NCI-H446 (cell line): Measurements from ENCODE around the gene KLF7.

Experiments
- DNase-seq, 2 experiments: peaks; one replicate each; lab custom pipeline; 2025; lab: John Stamatoyannopoulos, UW

Gene KLF7

DNA sequence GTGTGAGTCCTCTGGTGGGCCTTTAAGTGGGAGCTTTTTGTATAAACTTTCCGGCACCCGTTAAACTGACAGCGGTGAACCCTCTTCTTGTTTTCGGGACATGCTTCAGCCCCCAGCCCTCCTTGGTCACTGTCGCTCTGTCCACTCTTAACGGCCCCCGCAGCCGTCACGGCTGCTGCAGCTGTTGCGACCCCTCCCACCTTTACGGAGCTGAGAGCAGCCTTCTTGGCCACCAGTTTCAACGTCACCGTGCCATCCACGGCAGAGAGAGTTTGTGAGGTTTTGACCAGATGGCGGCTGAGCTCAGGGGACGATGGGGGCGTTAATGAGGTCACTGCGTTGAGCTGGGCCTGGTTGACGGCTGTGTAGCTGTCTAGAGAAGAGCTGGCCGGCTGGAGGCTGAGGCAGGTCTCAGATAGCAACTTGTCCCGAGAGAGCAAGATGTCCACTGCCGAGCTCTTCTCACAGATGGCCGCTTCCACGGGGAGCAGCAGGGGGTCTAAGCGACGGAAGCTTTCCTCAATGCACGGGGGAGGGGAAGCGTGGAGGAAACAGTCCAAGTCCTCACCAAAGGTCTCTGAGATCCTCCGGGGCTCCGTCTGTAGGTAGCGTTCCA, 41.9 kb downstream of the KLF7 start:
- DNase-seq, result no peak

GRCh38 chr2:207123335-207123744, 42.4 kb downstream of the KLF7 start:
- DNase-seq, result no peak

- no peak for DNase-seq
Measured at GRCh38 chr2:207122651-207123334, 43.0 kb downstream of the KLF7 start.

DNA sequence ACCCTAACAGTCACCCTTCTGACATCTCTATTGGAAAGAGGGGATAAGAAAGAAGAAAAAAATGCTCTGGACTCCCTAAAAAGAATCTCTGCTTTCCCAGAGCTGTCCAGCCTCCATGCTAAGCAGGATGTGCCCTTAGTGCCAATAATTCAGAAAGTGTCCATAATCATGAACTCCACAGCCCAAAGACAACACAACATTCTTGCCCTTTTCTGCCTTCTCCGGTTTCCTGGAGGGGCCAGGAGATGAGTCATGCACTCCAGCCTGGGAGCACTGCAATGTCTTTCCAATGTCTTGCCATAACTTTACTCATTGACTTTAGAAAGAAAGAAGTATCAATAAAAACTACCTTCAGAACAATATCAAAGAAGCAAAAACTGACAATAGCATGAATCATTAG, 44.0 kb downstream of the KLF7 start:
- no peak for DNase-seq

DNA sequence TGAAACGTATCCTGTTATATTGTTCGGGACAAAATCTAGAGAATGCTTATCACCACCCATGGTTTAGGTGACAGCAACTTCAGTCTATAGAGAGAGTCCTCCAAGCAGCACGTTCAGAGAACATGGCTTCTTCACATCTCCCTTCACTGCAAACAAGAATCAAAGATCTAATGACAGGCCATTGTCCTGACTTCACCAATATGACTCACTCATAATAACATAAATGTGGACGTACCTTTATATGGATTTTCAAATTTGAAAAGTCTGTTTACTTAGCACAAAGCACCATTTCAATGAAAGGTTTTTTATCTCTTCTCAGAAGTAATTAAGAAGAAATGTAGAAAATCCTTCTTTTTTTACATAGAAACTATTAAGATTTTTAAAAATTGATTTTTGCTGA, 46.7 kb downstream of the KLF7 start:
- no peak for DNase-seq

- DNase-seq, result no peak
Measured at GRCh38 chr2:207117668-207118067, 48.1 kb downstream of the KLF7 start.

DNA sequence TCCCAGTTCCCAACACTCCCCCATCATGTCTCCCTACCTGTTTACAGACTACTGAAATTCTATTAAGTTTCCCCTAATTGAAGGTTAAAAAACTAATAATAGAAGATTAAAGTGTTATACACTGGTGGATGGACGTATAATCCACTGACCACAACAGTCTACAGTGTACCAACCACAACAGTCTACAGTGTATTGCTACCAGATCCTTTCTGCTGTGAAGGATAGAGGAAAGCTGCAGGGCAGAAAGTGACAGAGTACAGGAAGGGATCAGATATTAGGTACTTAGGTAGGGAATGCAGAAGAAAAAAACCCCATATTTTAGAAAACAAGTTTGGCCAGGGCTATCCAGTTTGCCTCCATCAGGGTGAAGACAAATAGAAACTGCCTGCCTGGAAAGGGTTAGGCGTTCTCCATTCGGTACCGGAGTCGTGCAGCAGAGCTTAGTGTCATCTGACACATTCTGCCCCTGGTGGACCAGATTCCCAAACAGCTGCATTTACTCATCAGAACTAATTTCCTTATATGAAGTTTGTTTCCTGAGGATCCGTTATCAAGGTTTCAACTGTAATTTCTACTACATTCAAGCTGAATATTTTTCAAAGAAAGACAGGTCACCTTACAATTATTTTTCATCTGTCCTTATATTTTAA, 49.9 kb downstream of the KLF7 start:
- DNase-seq, result no peak

GRCh38 chr2:207113414-207113813, 52.3 kb downstream of the KLF7 start:
- DNase-seq, result no peak

GRCh38 chr2:207112785-207113184, 53.0 kb downstream of the KLF7 start:
- DNase-seq, result no peak

GRCh38 chr2:207112383-207112782, 53.4 kb downstream of the KLF7 start:
- no peak for DNase-seq

DNA sequence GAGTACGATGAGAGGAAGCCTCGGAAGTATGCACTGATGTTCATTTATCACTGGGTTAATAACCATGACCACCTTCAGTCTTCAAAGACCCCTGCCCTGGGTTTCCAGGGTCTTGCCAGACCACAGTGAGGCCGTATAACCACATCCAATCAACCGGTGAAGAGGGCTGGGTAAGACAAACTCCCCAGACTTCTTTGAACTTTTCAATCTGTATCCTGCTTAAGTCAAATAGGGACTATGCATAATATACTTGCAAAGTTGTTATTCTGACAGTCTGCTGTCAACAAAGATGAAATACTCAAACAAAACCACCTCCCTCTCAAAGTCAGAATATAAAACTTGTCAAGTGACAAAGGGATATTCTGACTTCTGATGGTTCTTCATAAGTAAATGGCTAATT, 54.0 kb downstream of the KLF7 start:
- no peak for DNase-seq

DNA sequence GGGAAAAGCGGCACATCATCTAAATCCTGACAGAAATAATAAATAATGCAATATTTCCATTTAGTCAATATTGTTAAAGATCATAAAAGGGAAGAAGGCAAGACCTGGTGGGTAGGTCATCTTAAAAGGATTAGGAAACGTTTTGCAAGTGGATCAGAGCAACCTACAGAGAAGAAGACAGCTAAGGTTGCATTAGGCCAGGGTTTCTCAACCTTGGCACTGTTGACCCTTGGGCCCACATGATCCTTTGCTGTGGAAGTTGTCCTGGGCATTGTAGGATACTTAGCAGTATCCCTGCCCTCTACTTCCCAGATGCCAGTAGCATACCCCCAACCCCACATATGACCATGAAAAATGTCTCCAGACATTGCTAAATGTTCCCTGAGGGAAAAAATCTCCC, 55.0 kb downstream of the KLF7 start:
- DNase-seq, result no peak

DNA sequence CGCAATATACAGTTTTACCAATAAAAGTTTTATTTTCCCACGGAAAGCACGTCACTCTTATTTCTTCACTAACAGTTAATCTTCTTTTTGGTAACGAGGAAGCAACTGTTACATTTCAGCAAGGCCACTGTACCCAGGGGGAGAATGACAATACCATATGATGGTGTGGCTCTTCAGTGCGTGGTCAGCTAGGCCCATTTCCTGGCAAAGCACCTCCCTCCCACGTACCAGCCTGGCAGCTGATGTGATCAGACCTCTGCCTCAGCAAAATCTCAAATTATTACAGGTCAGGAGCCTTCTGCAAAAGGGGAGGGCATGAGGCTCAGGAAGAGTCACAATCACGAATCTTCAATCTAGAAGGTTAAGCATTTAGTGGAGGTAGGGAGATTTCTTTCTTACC, 55.4 kb downstream of the KLF7 start:
- no peak for DNase-seq

- no peak for DNase-seq
Measured at GRCh38 chr2:207109768-207110167, 56.0 kb downstream of the KLF7 start.

DNA sequence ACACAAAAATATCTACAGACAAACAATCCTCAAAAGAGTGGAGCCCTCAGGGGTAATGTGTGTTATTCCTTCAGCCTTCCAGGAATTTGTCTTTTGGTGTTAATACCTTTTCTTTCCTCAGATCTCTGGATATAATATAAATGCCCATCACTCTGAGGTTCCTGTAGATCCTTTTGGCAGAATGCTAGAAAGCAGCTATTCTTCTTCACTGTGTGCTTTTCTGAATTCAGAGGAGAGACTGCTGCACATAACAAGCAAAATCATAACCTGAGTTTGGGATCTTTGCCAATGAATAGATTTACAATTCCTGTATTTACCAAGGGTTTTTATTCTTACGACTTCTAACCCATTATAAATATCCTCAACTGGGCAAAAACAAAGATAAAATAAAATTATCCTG, 57.3 kb downstream of the KLF7 start:
- no peak for DNase-seq

DNA sequence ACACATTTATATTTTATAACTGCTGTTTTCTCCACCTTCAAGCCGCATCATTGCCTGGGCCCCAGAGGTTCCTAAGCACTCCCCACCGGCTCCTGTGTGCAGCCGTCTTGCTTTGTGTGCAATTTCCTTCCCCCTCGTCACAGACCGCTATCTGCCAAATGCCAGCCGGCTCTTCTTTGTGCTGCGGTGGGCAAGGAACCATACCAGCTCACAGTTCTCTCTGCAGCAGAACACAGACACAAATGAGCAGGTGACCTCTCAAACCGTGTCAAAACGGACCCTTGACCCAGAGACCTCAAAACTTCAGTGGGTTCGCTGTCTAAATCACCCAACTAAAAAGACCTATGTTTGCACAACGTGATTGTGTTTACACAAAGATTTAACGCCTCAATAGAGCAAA, 58.2 kb downstream of the KLF7 start:
- peak in 1 of 2 experiments; percentile 20 for DNase-seq

DNA sequence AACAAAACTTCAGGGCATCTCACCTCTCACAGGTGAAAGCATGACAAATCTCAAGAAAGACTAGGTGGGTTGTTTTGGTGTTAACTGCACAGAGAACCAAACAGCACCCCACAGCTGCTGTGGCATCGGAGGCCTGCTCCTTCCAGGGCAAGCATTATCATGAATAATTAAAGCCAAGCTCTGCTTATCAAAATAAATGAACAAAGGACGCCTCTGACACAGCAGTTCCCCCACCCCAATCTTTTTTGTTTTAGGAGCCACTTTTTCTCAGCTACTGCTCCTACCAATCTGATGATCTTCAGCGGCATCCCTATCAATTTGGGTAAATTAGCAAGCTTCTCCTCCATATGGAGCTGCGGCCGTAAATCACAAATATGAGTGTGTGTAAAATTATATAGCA, 58.6 kb downstream of the KLF7 start:
- DNase-seq, result no peak

DNA sequence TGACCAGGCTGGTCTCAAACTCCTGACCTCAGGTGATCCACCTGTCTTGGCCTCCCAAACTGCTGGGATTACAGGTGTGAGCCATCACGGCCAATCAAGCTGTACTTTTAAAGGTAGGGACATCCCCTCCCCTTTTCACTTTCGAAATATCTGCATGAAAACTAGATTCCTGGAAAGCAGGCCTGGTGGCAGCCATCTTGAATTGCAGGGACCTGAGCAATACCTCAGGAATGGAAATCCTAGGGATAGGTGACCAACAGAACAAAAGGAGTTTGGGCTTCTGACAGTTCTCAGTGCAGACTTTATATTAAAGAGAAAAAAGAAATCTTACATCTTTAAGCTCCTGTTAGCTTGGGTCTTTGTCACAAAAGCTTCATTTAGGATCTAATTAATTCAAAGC, 62.6 kb downstream of the KLF7 start:
- DNase-seq, result no peak

DNA sequence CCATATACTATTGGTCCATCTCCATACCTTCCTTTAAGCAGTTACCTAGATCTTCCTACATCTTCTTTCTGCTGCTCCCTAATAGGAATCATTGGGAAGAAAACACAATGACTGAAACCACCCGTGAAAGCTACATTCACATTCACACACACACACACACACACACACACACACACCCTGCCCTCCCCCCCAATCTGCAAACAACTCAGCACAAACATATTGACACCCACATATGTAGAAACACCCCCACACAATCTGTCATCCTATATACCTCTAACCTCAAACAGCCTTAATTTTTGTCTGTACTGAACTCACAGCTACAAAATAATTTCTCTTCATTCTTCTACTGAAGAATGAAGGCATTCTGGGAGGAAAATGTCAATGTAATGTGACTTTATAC, 63.8 kb downstream of the KLF7 start:
- DNase-seq, result no peak

GRCh38 chr2:207097278-207097677, 68.5 kb downstream of the KLF7 start:
- DNase-seq, result no peak

GRCh38 chr2:207095963-207096362, 69.8 kb downstream of the KLF7 start:
- DNase-seq, result no peak

DNA sequence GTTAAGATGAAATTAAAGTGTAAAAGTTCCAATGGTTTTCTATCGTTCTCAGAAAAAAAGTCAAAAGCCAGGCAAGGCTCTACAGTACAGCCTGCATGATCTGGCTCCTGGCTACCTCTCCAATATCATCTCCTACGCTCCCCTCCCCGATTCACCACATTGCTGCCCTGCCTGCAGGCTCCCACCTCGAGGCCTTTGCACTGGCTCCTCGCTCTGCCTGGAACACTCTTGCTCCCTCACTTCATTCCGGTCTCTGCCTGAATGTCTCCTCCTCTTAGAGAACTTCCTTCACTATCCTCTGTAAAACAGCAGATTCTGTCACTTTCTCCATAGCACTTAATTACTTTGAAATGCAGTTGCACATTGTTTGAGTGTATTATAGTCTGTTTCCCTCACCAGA, 72.5 kb downstream of the KLF7 start:
- no peak for DNase-seq

DNA sequence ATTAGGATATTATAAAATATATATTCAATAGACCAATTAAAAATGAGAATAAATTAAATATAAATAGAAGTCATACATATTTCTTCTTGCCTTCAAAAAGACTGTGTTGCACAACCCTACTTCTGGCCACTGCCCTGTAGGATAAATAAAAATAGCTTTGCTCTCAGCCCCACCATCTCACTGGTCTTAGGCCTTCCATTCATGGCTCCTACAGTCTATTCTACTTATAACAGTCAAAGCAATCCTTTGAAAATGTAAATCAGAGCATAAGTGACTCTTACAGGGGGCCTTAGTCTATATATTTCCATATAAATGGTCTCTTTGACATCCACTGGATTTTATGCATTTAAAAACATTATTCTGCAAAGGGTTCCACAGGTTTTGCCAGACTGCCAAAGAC, 72.9 kb downstream of the KLF7 start:
- DNase-seq, result no peak

DNA sequence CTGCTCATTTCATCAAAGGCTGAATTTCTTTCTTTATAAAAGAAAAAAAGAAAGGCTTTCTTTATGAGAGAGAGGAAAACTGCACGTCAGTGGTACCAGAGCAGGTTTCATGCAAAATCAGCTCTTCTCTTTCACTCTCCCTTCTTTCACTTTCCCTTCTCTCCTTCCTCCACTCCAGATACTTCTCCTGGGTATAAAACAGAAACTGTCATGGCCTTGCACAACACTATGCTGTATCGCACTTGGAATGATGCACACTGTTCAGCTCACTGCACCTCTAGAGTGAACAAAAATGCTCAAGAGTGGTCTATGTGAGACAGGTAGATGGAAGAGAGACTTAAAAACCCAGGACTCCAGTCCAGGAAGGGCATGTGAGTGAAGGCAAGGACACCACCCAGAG, 73.8 kb downstream of the KLF7 start:
- no peak for DNase-seq
